Lower leg skin (tissue), 4 donors: ENCODE data around the gene LUZP1. TPM values are rescaled to one million over a fixed set of nuclear protein-coding genes. Genes with fewer than 3 reads are reported as not detected.

ENCODE experiments used
- DNase-seq, 2 donors: peaks; one replicate each; pipeline ENCODE4 v3.0.0-alpha.2; 2019; ENCODE audit warnings: low spot score in 2 of 2
- H3K4me3 ChIP-seq: fragments of 200-600 bp; sonication (generic); 2 replicates; pipeline ENCODE4 v1.5.1; 2017; ENCODE audit warnings: mild to moderate bottlenecking, low read depth; ENCODE audit not compliant: poor library complexity, severe bottlenecking
- POLR2A ChIP-seq, 2 donors: fragments of 450-650 bp; IDR thresholded peaks; one replicate each; pipeline ENCODE4 v1.6.1; 2016 to 2017; ENCODE audit warnings: antibody characterized with exemption in 2 of 2, mild to moderate bottlenecking in 1 of 2, moderate library complexity in 1 of 2
- WGBS, 2 donors: methylation state at CpG; one replicate each; pipeline ENCODE4 v1.1.5; 2018; 5-methylcytosine and 5-hydroxymethylcytosine counted together
- intact Hi-C: fragments of 100-400 bp; cut with DNase I; formaldehyde crosslinking; loops from one replicate; pipeline ENCODE4 v1.15.0; 2023; ENCODE audit warnings: low total_unique reads
- total RNA-seq, 4 donors: library from RNA; depleted of rRNA; stranded (reverse); fragments of >200 nt; gene quantifications; one replicate each; pipeline ENCODE4 v1.1.0, GENCODE V29; 2016
- TF ChIP-seq, protein P1 (sequence below), 3 donors: fragments of 450-650 bp; IDR thresholded peaks; one replicate each; pipeline ENCODE4 v1.5.1; 2016; ENCODE audit warnings: antibody characterized with exemption in 3 of 3, mild to moderate bottlenecking in 3 of 3, moderate library complexity in 2 of 3

The LUZP1 gene
- total RNA-seq, 4 donors from 2014 or later, result 14.2 to 25.5 (median 19.3) TPM

DNA sequence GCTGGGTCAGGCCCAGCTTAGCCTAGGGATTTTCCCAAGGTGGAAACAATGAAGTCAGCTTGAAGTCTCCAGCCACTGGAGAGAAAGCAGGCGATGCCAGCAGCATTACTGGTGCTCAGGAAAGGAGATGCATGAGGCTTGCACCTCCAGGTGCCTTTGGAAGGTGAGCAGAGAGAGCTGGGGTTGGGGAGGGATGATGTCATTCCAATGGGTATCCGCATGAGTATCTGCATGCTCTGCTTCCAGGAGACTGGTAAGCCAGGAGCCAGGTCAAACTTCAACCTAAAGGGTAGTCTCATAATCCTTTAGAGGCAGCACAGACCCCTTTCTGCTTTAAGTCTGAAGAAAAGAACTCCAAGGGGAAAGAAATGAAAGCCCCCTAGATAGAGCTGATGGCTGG, 80.6 kb downstream of the LUZP1 start:
- TF ChIP-seq, protein P1, sequence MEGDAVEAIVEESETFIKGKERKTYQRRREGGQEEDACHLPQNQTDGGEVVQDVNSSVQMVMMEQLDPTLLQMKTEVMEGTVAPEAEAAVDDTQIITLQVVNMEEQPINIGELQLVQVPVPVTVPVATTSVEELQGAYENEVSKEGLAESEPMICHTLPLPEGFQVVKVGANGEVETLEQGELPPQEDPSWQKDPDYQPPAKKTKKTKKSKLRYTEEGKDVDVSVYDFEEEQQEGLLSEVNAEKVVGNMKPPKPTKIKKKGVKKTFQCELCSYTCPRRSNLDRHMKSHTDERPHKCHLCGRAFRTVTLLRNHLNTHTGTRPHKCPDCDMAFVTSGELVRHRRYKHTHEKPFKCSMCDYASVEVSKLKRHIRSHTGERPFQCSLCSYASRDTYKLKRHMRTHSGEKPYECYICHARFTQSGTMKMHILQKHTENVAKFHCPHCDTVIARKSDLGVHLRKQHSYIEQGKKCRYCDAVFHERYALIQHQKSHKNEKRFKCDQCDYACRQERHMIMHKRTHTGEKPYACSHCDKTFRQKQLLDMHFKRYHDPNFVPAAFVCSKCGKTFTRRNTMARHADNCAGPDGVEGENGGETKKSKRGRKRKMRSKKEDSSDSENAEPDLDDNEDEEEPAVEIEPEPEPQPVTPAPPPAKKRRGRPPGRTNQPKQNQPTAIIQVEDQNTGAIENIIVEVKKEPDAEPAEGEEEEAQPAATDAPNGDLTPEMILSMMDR (IDR thresholded peaks at IDR 0.05), result no peak
- TF ChIP-seq POLR2A (IDR thresholded peaks at IDR 0.05), result no peak
- no peak overlapping the region for H3K4me3 ChIP-seq
- DNase-seq, result no peak
- intact Hi-C loops, result no loop called here
- 96 to 100% methylated on average over 2 of the region's 2 CpGs for WGBS, 2 donors

DNA sequence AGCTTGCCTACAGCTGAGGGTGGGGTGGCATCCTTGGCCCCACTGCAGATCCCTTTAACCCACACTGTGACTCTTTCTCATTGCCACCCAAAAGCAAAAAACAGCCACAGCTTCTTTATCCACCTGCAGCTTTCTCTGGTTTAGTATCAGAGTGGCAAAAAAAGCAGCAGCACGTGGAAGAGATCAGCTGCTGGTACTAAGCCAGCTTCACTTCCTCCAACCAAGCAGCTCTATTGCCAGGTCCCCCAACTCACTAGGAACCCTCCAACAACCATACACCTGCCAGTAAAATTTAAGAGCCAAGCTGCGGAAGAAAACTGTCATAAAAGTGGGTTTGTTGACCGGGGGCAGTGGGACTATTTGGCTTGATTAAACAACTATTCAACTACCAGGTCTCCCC, 83.0 kb downstream of the LUZP1 start:
- WGBS, 2 donors, result 79 to 82% methylated on average over 3 of the region's 3 CpGs
- TF ChIP-seq, protein P1 (IDR thresholded peaks at IDR 0.05), result no peak
- TF ChIP-seq POLR2A (IDR thresholded peaks at IDR 0.05), result no peak
- intact Hi-C loops, result no loop called here
- H3K4me3 ChIP-seq, result no peak overlapping the region
- DNase-seq, result no peak

DNA sequence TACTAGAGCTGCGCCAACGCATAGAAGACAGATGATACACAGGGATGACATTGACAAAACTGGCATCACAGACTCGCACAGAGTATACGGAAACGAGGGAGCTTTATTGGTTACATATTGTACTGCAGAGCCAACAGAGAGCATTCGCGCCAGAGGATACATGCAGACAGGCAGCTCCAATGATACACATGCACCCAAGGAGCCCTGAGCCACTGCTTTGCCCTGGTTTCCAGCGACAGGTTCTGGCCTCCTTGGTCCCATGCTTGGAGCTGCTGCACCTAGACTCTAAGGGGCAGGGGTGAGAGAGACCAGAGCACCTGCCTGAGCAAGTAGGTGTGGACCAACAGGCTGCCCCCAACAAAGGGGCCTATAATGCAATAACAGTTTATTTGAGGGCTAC, 83.8 kb downstream of the LUZP1 start:
- TF ChIP-seq, protein P1 (IDR thresholded peaks at IDR 0.05), result no peak
- TF ChIP-seq POLR2A (IDR thresholded peaks at IDR 0.05), result no peak
- no peak for DNase-seq
- intact Hi-C loops, result no loop called here
- H3K4me3 ChIP-seq, result no peak overlapping the region
- WGBS, 2 donors, result 80 to 85% methylated on average over 8 of the region's 8 CpGs

DNA sequence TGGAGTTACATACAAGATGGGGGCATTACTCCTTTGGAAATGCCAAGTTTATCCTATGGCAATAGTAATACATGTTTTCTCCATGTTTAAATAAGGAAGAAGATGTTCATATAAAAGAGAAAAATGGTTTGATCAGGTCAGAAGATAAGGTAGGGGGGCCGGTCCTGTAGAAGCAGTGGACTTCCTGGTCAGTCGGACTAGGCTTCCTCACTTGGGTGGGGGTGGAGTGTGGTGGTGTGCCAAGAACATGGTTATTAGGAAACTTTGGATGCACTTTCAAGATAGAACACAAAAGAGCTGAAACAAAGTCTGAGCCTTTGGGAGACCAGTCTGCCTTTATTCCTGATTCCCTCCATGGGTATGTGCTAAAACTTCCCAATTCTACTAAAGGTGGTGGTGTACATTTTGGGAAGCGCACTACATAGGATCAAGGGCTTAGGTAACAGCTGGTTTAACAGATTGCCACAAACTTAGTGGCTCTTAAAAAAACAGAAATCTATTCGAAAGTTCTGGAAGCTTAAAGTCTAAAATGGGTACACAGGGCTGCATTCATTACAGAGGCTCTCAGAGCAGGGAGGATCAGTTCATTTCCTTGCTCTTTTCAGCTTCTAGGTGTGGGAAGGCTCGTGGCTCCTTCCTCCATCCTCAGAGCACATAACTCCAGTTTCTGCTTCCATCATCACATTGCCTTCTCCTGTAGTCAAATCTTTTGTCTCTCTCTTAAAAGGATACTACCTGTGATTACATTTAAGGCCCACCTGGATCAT, 84.8 kb downstream of the LUZP1 start:
- peak in 1 of 2 donors; percentile 55 for DNase-seq
- no peak overlapping the region for H3K4me3 ChIP-seq
- 72 to 78% methylated on average over 5 of the region's 5 CpGs for WGBS, 2 donors
- TF ChIP-seq POLR2A (IDR thresholded peaks at IDR 0.05), result no peak
- TF ChIP-seq, protein P1 (IDR thresholded peaks at IDR 0.05), result no peak
- intact Hi-C loops, result no loop called here

DNA sequence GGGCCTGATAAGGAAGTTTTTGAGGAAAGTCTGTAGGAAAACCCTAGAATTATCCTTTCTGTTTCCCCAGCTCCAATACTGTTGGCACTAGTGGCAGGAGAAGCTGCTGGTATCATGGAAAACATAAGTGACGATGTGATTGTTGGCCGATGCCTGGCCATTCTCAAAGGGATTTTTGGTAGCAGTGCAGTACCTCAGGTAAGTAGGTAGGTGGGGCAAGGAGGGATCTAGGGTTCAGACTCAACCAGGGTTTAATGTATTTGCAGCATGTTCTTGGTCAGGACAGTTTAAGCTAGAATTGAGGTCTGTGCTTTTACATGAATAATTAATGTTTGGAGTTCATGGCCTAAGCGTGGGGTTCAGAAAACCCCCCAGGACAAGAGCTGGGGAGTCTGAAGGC, 87.3 kb downstream of the LUZP1 start:
- DNase-seq, result no peak
- no peak overlapping the region for H3K4me3 ChIP-seq
- intact Hi-C loops, result no loop called here
- no peak for TF ChIP-seq POLR2A (IDR thresholded peaks at IDR 0.05)
- TF ChIP-seq, protein P1 (IDR thresholded peaks at IDR 0.05), result no peak
- 91 to 95% methylated on average over 3 of the region's 3 CpGs for WGBS, 2 donors

DNA sequence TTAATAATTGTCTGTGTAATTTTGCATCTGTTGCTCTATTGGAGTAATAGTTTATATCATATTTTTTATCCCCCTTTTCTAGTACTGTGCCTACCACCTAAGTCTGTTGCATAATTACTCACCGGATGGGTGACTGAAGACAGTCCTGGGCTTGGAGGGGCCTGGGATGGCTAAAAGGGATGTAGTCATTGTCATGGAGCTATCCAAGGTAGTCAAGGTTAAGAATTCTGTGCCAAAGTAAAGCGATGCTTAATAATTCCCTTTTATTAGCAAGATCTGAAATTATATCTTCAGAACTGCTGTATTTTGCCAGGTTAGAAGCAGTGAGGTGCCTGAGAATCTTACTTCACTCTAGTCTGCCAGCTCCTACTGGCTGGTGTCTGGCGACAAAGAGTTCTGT, 87.8 kb downstream of the LUZP1 start:
- no peak overlapping the region for H3K4me3 ChIP-seq
- DNase-seq, result no peak
- TF ChIP-seq POLR2A (IDR thresholded peaks at IDR 0.05), result no peak
- TF ChIP-seq, protein P1 (IDR thresholded peaks at IDR 0.05), result no peak
- intact Hi-C loops, result no loop called here
- WGBS, 2 donors, result 90 to 93% methylated on average over 3 of the region's 3 CpGs
